NCI-H1092 treated with DMSO at 0.1 percent for 48 hours (cell line): ENCODE data around the gene MYBPH.

Source experiments
- DNase-seq: peaks from one replicate; lab custom pipeline; 2025; lab: John Stamatoyannopoulos, UW

MYBPH gene

GRCh38 chr1:203129501-203130231, 46.0 kb downstream of the MYBPH start:
- peak; percentile 49 for DNase-seq

GRCh38 chr1:203128716-203129500, 46.7 kb downstream of the MYBPH start:
- no peak for DNase-seq

- DNase-seq = no peak
These were observed 47.3 kb downstream of the MYBPH start for GRCh38 chr1:203128431-203128715.

GRCh38 chr1:203127666-203128430, 47.8 kb downstream of the MYBPH start, which contains the start of gene ADORA1:
TSS of gene ADORA1 (plus strand) at chr1:203127726. CDS start at chr1:203128842, 1,116 bp downstream.
- peak; percentile 66 for DNase-seq

DNA sequence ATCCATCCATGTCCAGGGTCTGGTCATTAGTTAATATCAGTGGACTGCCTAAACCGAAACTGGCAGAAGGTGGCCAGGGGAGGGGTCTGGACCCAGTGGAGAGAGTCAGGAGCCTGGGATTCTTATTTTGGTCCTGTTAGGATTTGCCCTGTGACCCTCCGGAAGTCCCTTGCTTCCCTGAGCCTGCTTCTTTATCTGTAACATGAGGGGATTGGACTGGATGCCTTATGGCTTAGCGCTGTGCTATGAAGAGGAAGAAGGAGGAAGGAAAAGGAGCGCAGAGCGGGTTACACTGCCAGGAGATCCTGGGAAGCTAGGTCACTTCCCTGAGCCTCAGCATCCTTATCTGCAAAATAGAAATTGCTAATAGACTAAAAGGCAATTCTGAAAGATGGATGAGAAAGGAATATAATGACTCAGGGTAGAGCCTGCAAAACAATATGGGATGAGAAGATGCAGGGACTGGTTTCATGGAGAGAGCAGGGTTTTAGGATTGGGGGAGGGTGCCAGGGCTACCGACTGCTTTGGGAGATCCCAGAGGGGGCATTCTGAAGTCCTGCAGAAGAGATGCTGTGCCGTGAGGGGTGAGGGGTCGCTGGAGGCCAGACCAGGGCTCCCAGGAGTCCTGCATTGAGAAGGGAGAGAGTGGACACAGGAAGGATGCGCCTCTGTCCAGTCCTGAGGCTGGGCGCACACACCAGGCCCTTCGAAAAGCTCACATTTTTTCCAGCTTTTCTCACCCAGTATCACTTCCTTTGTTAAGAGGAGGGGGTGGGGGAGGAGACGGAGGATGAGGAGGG, 48.6 kb downstream of the MYBPH start:
- no peak for DNase-seq

DNA sequence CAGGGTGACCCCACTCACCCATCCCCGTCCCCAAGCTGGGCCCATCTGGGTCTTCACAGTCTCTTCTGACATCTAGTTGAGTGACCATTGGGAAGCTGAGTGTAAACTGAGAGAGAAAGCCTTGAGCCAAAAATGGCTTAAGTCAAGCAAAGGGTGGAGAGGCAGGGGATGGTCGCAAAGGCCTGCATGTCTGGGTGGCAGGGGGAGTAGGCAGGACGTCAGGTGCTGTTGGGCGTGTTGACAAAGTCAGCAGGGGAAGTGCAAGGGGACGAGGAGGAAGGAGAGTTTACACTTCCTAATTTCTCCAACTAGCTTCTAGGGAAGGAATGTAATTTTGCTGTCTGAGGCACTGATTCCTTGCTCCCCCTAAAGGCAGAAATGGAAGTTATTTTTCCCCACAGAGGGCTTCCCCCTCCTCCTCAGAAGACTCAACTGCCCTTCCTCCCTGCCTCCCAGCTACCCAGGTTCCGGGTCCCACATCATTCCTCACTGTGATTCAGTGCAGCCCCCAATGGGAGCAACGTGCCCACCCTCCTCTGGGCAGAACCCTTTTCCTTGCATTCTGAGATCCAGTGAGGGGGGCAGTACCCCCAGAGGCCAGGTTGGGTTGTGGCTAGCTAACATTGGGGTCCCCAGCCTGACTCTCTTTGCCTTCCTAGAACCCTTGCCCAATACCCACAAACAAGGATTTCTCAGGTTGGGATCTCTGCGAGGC, 49.3 kb downstream of the MYBPH start:
- DNase-seq = no peak

DNA sequence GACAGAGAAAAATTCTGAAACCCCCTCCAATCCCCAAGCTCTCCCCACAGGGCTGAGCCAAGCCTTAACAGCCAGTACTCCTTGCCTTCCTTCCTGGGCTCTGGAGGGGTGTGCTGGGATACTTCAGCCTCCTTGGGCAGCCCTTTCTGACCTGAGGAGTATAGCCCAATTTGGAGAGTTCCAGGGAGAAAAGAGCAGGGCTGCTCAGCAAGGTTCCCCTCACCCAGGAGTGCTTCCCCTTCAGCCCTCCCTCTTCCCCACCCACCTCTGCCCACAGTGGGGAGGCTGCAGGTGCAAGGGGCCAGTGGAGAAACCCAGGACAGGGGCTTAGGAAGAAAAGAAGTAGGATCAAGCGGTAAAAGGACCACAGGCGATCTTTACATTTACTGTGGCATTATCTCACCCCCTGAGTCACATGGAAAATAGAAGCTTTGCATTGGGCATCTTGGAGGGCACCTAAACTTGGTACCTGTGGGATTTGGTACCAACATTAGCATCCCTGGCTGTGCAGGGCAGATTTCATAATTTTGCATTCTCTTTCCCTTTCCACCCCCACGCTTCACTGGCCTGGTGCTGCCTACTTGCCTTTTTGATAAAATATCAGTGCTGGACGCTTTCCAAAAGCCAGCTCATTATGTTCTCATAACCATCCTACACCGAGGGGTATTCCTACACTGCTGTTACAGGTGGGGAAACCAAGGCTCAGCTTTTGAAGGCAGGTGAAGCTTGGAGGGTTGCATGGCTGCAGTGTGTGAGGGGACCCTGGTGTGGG, 50.9 kb downstream of the MYBPH start:
- DNase-seq = no peak

GRCh38 chr1:203124011-203124410, 51.6 kb downstream of the MYBPH start:
- DNase-seq = no peak

GRCh38 chr1:203122159-203122558, 53.5 kb downstream of the MYBPH start:
- no peak for DNase-seq

GRCh38 chr1:203121186-203122015, 54.2 kb downstream of the MYBPH start:
- DNase-seq = no peak

GRCh38 chr1:203120325-203121153, 55.1 kb downstream of the MYBPH start:
- DNase-seq = no peak
